GM18951 (cell line): ENCODE data around the gene CIDEB.
"Not testable (repeated sequence)": the region's sequence is repeated elsewhere in the genome, so short reads cannot be mapped to it uniquely, and the experiment has no call there.

Source experiments
- POLR2A ChIP-seq: IDR thresholded peaks from 4 replicates; pipeline ENCODE4 v1.6.1; 2011; ENCODE audit warnings: mild to moderate bottlenecking; ENCODE audit not compliant: insufficient read length, insufficient read depth; ENCODE audit errors: extremely low read depth
- in situ Hi-C: fragments of 300-500 bp; cut with MboI; formaldehyde crosslinking; loops from one replicate; pipeline ENCODE4 v1.12.0; 2022; ENCODE audit warnings: low sequenced_read_pairs, mixed read lengths, inconsistent platforms; ENCODE audit not compliant: unreplicated experiment

CIDEB gene

DNA sequence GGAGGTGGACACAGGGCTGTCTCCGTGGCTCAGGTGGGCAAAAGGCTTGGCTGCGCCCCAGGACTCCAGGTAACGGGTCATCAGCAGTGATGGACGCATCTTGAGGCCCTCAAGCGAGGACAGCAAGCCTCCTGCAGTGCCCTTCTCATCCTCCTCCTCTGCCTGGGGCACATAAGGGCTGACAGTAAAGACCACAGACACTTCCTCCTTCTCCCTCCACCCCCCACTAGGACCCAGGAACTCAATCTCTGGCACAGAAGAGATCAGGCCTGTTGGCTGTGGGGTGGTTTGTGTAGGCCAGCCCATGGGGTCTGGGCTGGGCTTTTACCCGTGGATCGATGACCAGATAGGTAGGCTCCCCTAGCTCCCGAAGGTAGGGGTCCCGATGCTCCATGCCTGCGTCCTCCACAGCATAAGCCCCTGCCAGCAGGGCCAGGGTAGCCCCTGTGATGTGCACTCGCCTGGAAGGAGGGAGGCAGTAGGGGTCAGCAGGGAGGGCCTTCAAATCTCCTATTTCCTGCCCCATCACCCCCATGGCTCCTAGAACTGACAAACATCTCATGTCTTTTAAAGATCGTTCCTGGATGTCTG, 21.4 kb upstream of the CIDEB start:
- TF ChIP-seq POLR2A = no peak
- in situ Hi-C loops = no loop called here

DNA sequence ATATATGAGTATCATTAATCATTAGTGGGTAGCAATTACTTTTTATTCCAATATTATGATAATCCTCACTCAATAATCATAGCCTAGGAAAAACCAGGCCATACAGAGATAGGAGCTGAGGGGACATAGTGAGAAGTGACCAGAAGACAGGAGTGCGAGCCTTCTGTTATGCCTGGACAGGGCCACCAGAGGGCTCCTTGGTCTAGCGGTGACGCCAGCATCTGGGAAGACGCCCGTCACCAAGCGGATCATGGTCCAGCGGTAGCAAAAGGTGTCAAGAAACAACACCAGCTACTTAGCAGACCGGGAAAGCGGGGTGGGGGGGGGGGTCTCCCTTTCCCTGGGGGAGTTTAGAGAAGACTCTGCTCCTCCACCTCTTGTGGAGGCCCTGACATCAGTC, 20.1 kb upstream of the CIDEB start:
- in situ Hi-C loops = not testable (repeated sequence)

DNA sequence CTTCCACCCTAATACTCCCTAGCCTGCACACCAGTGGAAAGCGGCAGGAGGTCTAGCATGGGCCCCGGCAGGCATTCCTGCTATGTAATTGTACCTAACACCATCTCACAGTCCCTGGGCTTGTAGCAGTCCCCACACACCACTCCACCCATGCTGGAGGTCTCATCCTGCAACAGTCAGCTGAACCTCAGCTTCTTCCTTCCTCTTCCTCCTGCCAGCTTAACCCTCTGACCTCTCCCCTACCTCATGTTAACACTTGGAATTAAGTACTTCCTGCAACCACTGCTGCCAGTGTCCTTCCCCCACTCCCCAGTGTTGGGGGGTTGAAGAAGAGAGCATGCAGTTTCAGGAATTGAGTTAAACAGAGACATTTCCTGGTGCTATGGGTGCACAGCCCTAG, 19.5 kb upstream of the CIDEB start:
- TF ChIP-seq POLR2A = no peak
- in situ Hi-C loops = no loop called here

DNA sequence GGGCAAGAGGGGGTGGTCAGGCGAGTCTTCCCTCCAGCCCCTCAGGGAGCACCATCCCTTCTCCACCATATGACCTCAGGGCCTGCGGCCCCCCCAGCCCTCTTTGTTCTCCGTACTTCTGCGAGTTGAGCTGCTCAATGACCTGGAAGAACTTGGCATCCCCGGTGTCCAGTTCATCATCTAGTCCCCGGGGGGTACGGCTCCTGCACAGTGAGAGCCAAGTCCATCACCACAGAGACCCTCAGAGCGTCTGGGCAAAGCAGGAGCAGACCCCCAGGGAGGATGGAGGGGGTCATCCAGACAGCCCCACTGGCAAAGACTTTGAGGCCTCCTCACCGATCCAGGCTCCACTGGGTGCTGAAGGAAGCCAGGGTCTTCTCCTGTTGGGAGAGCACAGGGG, 18.2 kb upstream of the CIDEB start:
- TF ChIP-seq POLR2A = no peak
- in situ Hi-C loops = no loop called here

DNA sequence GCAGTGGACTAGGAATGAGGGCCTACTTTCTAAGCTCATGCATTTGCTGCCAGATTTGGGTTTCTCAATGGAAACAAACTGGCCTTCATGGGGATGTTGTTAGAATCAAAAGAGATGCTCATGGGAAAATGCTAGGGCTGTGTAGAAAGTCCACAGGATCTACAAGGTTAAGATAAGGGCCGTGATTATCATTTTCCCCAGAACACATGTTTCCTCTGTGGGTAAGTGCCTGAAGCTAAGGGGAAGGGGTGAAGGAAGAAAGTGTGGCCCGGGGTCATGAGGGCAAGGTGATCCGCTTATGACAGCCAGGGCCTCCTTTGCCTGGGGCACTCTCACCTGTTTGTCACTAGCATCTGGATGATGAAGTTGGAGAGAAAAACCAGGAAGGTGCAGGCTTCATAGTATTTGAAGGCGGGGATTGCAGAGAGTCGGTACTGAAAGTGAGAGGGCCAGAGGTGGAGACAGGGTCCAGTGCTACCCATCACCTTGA, 17.3 kb upstream of the CIDEB start:
- no peak for TF ChIP-seq POLR2A
- in situ Hi-C loops = no loop called here

DNA sequence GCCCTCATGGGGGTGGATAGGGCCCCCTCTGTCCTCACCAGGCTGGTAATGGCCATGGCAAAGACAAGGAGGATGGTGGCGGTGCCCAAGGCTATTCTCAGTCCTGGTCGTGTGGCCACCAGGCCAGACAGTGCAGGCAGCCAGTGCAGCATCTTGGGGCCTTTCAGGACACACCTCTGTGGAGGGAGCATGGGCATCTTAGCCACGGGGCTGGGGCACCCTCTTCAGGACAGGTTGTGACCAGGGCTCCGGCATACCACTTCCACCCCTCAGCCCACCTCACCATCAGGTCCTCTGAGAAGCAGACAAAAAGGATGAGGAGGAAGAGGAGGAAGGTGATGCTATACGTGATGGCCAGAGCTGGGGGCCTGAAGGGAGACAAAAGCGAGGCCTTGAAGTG, 16.2 kb upstream of the CIDEB start:
- TF ChIP-seq POLR2A = no peak
- in situ Hi-C loops = no loop called here

DNA sequence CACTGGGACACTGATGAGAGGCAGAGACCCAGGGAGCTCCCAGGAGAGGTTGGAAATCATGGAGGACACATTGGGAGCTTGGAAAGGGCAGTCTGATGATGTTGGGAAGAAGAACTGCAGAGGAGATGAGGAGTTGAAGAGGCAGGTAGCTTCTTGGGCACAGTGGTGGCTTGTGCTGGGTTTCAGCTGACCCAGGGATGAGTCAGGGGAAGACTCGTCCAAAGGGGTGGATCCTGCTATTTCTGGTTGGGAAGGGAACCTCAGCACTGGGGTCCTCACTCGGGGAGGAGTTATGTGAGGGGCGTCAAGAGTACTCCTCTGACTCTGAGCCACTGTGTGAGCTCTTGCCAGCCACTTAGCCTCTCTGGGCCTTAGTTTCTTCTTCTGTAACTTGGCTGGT, 15.6 kb upstream of the CIDEB start:
- TF ChIP-seq POLR2A = no peak
- in situ Hi-C loops = no loop called here

DNA sequence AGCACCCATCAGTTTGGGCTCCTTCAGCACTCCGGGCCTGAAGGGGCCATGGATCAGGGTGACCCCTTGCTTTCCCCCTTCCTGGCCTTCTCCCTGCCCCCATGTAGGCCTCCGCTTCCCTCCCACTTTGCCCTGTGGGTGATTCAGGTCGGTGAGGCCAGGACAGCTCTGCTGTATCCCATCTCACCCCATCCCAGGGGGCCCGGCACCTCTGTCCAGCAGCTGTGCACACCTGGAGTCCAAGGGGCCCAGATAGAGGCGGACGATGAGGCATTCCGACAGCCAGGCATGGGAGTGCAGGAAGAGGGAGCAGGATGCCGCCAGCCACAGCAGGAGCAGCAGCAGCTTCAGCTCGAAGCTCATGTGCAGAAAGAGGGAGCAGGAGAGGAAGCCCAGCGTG, 14.9 kb upstream of the CIDEB start:
- in situ Hi-C loops = no loop called here
- no peak for TF ChIP-seq POLR2A

DNA sequence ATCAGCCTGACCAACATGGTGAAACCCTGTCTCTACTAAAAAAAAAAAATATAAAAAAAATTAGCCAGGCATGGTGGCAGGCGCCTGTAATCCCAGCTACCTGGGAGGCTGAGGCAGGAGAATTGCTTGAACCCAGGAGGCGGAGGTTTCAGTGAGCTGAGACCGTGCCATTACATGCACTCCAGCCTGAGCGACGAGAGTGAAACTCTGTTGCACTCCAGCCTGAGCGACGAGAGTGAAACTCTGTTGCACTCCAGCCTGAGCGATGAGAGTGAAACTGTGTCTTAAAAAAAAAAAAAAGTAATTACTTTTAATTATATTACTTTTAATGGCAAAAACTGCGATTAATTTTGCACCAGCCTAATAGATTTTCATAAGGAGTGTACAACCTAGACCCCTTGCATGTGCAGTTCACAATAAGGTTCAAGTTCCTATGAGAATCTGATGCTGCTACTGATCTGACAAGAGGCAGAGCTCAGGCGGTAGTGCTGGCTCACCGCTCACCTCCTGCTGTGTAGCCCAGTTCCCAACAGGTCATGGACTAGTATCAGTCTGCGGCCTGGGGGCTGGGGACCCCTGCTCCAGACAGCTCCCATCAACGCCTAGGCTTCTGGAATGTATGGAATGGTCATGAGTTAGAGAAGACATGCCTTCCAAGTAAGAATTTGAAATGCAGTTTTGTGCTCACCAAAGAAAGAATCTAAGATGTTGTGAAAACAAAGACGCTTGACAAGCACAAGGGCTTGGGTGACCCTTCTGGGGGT, 13.6 kb upstream of the CIDEB start:
- TF ChIP-seq POLR2A = no peak
- in situ Hi-C loops = no loop called here

DNA sequence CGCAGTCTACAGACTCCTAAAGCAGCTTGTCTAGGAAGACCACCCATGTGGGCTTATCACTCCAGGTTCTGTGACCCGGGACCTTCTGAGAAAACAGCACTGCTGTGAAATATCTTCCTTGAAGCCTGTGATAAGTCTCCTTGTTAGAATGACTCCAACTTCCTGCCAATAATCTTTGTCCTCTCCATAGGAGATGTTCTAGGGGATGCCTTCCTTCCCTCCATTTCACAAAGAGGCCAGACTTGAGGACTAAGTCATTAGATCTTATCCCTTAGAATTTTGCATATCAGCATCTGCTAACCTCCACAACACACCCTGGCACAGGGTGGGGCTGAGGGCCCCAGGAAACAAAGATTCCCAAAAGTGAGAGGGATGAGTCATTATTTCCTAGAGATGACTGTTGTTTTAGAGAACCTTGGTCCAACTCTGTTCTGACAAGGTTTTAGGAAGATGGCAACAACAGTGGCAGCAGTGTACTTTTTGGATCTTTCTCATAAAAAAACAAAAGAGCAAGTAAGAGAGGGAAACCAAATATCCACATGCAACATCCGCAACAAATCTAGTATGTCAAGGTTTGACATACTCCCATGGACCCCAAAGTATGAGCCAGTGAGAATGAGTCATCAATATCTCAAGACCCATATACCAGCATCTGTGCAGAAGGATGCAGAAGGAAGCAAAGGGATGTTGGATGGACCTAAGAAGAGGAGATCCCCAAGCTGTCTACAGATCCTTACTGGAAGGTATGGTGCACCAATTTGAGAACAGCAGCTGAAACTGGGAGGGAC, 9.6 kb upstream of the CIDEB start:
- in situ Hi-C loops = no loop called here
- TF ChIP-seq POLR2A = no peak

DNA sequence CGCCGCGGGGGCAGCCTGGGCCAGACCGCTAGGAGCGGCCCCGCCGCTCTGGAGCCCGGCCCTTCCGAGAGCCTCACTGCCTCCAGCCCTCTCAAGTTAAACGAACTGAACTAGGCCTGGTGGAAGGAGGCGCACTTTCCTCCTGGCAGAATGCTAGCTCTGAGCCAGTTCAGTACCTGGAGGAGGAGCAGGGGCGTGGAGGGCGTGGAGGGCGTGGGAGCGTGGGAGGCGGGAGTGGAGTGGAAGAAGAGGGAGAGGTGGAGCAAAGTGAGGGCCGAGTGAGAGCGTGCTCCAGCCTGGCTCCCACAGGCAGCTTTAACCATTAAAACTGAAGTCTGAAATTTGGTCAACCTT, 8.8 kb upstream of the CIDEB start:
- no peak for TF ChIP-seq POLR2A
- in situ Hi-C loops = no loop called here

DNA sequence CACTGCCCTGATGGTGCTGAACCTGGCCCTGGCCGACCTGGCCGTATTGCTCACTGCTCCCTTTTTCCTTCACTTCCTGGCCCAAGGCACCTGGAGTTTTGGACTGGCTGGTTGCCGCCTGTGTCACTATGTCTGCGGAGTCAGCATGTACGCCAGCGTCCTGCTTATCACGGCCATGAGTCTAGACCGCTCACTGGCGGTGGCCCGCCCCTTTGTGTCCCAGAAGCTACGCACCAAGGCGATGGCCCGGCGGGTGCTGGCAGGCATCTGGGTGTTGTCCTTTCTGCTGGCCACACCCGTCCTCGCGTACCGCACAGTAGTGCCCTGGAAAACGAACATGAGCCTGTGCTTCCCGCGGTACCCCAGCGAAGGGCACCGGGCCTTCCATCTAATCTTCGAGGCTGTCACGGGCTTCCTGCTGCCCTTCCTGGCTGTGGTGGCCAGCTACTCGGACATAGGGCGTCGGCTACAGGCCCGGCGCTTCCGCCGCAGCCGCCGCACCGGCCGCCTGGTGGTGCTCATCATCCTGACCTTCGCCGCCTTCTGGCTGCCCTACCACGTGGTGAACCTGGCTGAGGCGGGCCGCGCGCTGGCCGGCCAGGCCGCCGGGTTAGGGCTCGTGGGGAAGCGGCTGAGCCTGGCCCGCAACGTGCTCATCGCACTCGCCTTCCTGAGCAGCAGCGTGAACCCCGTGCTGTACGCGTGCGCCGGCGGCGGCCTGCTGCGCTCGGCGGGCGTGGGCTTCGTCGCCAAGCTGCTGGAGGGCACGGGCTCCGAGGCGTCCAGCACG, 8.2 kb upstream of the CIDEB start:
- in situ Hi-C loops = no loop called here
- TF ChIP-seq POLR2A = no peak

DNA sequence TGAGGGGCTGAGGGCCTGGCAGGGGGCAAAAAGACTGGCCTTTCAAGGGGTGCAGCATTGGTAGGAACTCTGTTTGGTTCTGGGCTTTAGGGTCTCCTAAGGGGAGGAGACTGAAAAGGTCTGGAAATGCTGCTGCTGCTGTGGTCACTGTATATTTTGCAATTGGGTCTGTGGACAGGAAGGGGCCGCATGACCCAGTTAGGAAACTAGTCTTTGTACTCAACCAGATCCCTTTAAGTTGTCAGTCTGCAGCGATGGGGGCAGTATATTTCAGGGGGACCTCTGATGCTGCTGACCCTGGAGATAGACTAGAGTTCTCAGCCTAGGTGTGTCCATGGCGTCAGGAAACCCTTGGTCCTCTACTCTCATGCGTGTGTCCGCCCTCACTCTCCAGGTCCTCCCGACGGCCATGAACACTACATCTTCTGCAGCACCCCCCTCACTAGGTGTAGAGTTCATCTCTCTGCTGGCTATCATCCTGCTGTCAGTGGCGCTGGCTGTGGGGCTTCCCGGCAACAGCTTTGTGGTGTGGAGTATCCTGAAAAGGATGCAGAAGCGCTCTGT, 7.5 kb upstream of the CIDEB start:
- in situ Hi-C loops = no loop called here

More for the DNA sequence above, 7.5 kb upstream of the CIDEB start:
- TF ChIP-seq POLR2A = no peak
